HepG2 (cell line): ENCODE measurements around the gene REPIN1. TPM values are rescaled to one million over a fixed set of nuclear protein-coding genes. Genes with fewer than 3 reads are reported as not detected.

Source experiments
- ATAC-seq: fragments of 200-7000 bp; cut with Tn5 transposase; 3 replicates; pipeline ENCODE4 v1.9.1; 2020; ENCODE audit warnings: mild to moderate bottlenecking, moderate library complexity
- BruUV-seq: library from RNA; stranded (reverse); fragments of 400-500 nt; replicated peaks from 2 replicates; lab custom pipeline; 2021; lab: Mats Ljungman, UMichigan
- CTCF ChIA-PET: fragments of 300-600 bp; formaldehyde crosslinking; extraction: SDS; loops from one replicate; lab custom pipeline; 2021; ENCODE audit warnings: low total read pairs, inconsistent platforms, low intra/inter-chr PET ratio; lab: Yijun Ruan, JAX
- POLR2A ChIA-PET: fragments of 350-600 bp; sonication (Branson Sonifier 250); formaldehyde crosslinking; loops from one replicate; lab custom pipeline; 2020; ENCODE audit warnings: antibody characterized with exemption, inconsistent platforms; lab: Yijun Ruan, JAX
- DNase-seq: peaks from one replicate; pipeline ENCODE4 v3.0.0-alpha.2; 2015; ENCODE audit warnings: low spot score
- FAIRE-seq: peaks from 3 replicates; lab custom pipeline; 2011; peaks lifted over from hg19 to GRCh38; lab: Jason Lieb, UNC
- H2AFZ ChIP-seq: one replicate; pipeline ENCODE4 v1.6.1; 2011; ENCODE audit warnings: low read length, inconsistent platforms
- H3K27ac ChIP-seq: fragments of 300-600 bp; 3 replicates; pipeline ENCODE4 v1.8.0; 2011; ENCODE audit warnings: mixed run types, mild to moderate bottlenecking, mixed read lengths, low read length, inconsistent platforms; ENCODE audit not compliant: insufficient read depth; ENCODE audit errors: extremely low read length
- H3K27me3 ChIP-seq, 2 experiments: fragments of 200-600 bp in 1 of 2; 2 replicates in 1 of 2; 3 replicates in 1 of 2; pipeline versions ENCODE4 v1.6.0 to v1.8.0; 2011; ENCODE audit warnings: low read length in 2 of 2, mild to moderate bottlenecking in 2 of 2, moderate library complexity in 2 of 2, inconsistent platforms in 1 of 2; ENCODE audit not compliant: insufficient read depth in 2 of 2, control insufficient read depth in 1 of 2
- H3K36me3 ChIP-seq, 2 experiments: fragments of 200-600 bp in 1 of 2; replicated peaks in 1 of 2; 2 replicates in 1 of 2; 3 replicates in 1 of 2; pipeline versions ENCODE4 v1.5.1 to v1.8.0; 2011; ENCODE audit warnings: low read length in 2 of 2, inconsistent platforms in 1 of 2; ENCODE audit not compliant: insufficient read depth in 2 of 2, control insufficient read depth in 1 of 2
- H3K4me1 ChIP-seq: 2 replicates; pipeline ENCODE4 v1.5.1; 2012; ENCODE audit warnings: low read length, inconsistent platforms; ENCODE audit not compliant: insufficient read depth
- H3K4me2 ChIP-seq: 2 replicates; pipeline ENCODE4 v1.6.0; 2011; ENCODE audit warnings: low read depth, low read length, inconsistent platforms
- H3K4me3 ChIP-seq, 3 experiments: fragments of 200-600 bp in 1 of 3; sonication (generic), shearing (Covaris generic) in 1 of 3; replicated peaks in 1 of 3; 2 replicates each; pipeline ENCODE4 v1.5.1; 2011 to 2016; ENCODE audit warnings: low read length in 3 of 3, inconsistent platforms in 2 of 3, low read depth in 2 of 3, mild to moderate bottlenecking in 2 of 3, control low read depth in 1 of 3, mixed read lengths in 1 of 3; ENCODE audit not compliant: insufficient read depth in 1 of 3
- H3K79me2 ChIP-seq: one replicate; pipeline ENCODE4 v1.6.1; 2011; ENCODE audit warnings: low read length, inconsistent platforms; ENCODE audit not compliant: insufficient read depth
- H3K9ac ChIP-seq: 2 replicates; pipeline ENCODE4 v1.6.0; 2011; ENCODE audit warnings: mild to moderate bottlenecking, low read depth, low read length, inconsistent platforms; ENCODE audit not compliant: insufficient read depth
- H3K9me3 ChIP-seq: 2 replicates; pipeline ENCODE4 v1.5.1; 2012; ENCODE audit warnings: mild to moderate bottlenecking, low read length
- H4K20me1 ChIP-seq: 2 replicates; pipeline ENCODE4 v1.6.0; 2011; ENCODE audit warnings: inconsistent platforms, mild to moderate bottlenecking, low read length, moderate library complexity; ENCODE audit not compliant: insufficient read depth
- AGO2 ChIP-seq: fragments of 200-400 bp; formaldehyde crosslinking; optimal IDR thresholded peaks from 2 replicates; pipeline ENCODE3; 2017; ENCODE audit warnings: mild to moderate bottlenecking, low read depth, low read length, moderate library complexity
- POLR2A ChIP-seq, 2 experiments: IDR thresholded peaks; 2 replicates each; pipeline ENCODE4 v1.6.1; 2011; ENCODE audit warnings: low read depth in 2 of 2, low read length in 2 of 2, mild to moderate bottlenecking in 1 of 2, moderate library complexity in 1 of 2; ENCODE audit not compliant: insufficient read depth in 1 of 2
- RBM22 ChIP-seq: fragments of 200-400 bp; formaldehyde crosslinking; optimal IDR thresholded peaks from 2 replicates; pipeline ENCODE3; 2017; ENCODE audit warnings: mild to moderate bottlenecking, low read length, moderate library complexity
- WGBS: methylation state at CpG from one replicate; pipeline ENCODE4 v1.1.6; 2017; ENCODE audit warnings: low lambda C conversion rate; 5-methylcytosine and 5-hydroxymethylcytosine counted together
- in situ Hi-C: cut with HindIII; loops from 2 replicates; pipeline ENCODE4 v1.10.0; 2017; ENCODE audit warnings: low pct_unique_long_range_greater_than_20kb; ENCODE audit not compliant: extremely low pct_ligation_motif_present
- intact Hi-C: fragments of 100-400 bp; cut with micrococcal nuclease; formaldehyde crosslinking; loops from one replicate; pipeline ENCODE4 v1.10.0; 2022; ENCODE audit not compliant: unreplicated experiment
- polyA plus RNA-seq, 8 experiments: library from polyadenylated mRNA; depleted of rRNA in 3 of 8; stranded (reverse) in 7 of 8; unstranded in 1 of 8; fragments of >200 nt; fragmentation: Illumina TruSeq in 4 of 8; extraction: Trizol in 4 of 8; gene quantifications; 2 replicates each; pipeline versions ENCODE4 v1.2.1 to v1.2.3, GENCODE V29; 2011 to 2016; ENCODE audit warnings: low read depth in 4 of 8, missing spikeins in 1 of 8, mixed read lengths in 1 of 8; ENCODE audit not compliant: insufficient read depth in 1 of 8
- total RNA-seq, 5 experiments: library from RNA; depleted of rRNA; stranded (reverse); fragments of >200 nt; fragmentation: Illumina TruSeq; extraction: Trizol; gene quantifications; 2 replicates each; pipeline ENCODE4 v1.2.3, GENCODE V29; 2016; ENCODE audit warnings: low read depth in 1 of 5
- TF ChIP-seq, protein P1 (sequence below): sonication (generic); formaldehyde crosslinking; IDR thresholded peaks from 2 replicates; pipeline ENCODE4 v1.8.0; 2022; ENCODE audit warnings: mild to moderate bottlenecking, missing genetic modification reagents, borderline replicate concordance
- TF ChIP-seq, protein P2 (sequence below): sonication (generic); formaldehyde crosslinking; IDR thresholded peaks from 2 replicates; pipeline ENCODE4 v1.9.0; 2021; ENCODE audit warnings: missing genetic modification reagents, mild to moderate bottlenecking, borderline replicate concordance

REPIN1 gene
- total and polyA plus RNA-seq, 2 of the 13 experiments (the other 11 are each of a cell fraction or from before 2014, with no cell fraction given): 69.9 to 108 TPM

DNA sequence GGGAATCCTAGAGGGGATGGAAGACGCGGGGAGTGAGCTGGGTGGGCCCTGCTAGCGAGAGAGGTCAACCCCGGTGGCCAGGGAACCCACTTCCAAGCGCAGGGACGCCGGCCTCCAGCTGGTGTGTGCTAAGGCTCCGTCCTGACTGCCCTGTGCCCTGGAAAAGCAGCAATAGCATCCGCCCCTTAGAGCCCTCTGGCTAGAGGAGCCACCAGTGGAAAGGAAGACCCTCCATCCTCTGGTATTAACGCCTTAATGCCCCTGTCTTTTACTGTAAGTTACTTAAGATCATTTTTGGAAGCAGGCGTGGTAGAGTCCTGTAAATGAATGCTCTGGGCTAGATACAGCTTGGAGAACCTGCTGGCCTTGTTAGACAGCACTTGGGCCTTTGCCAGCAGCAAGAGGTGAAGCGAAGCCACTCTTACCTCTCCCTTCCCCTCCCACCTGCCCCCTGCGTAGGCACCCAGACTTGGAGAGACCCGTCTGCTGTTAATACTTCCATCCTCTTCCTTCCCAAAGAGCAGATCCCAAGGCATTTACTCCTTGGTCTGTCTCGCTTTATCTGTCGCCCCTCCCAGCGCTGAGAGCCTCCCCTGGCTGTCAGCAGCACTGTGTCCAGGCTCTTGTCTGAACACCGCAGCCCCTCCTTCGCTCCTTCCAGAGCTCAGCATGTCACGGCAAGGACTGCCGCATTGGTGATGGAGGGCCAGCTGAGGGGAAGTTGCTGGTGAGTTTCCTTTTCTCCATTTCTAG is 4.6 kb downstream of the REPIN1 start:
- FAIRE-seq: no peak
- 95% methylated on average over 17 of the region's 21 CpGs for WGBS
- 0 out of 4 replicates have a peak, but pooled peaks of 1 of the 2 experiments have one; percentile 18 for TF ChIP-seq POLR2A (IDR thresholded peaks at IDR 0.05; ENCODE audit: insufficient read depth in 1 of 2, low read depth in 2 of 2, low read length in 2 of 2)
- TF ChIP-seq, protein P1, sequence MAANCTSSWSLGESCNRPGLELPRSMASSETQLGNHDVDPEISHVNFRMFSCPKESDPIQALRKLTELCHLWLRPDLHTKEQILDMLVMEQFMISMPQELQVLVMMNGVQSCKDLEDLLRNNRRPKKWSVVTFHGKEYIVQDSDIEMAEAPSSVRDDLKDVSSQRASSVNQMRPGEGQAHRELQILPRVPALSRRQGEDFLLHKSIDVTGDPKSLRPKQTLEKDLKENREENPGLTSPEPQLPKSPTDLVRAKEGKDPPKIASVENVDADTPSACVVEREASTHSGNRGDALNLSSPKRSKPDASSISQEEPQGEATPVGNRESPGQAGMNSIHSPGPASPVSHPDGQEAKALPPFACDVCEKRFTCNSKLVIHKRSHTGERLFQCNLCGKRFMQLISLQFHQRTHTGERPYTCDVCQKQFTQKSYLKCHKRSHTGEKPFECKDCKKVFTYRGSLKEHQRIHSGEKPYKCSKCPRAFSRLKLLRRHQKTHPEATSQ (CRISPR knock-in tag): no peak
- TF ChIP-seq RBM22: peak; percentile 72
- TF ChIP-seq AGO2: peak; percentile 47
- TF ChIP-seq, protein P2, sequence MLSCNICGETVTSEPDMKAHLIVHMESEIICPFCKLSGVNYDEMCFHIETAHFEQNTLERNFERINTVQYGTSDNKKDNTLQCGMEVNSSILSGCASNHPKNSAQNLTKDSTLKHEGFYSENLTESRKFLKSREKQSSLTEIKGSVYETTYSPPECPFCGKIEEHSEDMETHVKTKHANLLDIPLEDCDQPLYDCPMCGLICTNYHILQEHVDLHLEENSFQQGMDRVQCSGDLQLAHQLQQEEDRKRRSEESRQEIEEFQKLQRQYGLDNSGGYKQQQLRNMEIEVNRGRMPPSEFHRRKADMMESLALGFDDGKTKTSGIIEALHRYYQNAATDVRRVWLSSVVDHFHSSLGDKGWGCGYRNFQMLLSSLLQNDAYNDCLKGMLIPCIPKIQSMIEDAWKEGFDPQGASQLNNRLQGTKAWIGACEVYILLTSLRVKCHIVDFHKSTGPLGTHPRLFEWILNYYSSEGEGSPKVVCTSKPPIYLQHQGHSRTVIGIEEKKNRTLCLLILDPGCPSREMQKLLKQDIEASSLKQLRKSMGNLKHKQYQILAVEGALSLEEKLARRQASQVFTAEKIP (CRISPR knock-in tag): no peak
- TF ChIP-seq, all 625 proteins: peak for 3
- Histone ChIP-seq H3K9me3 (no peaks in the 10 kb centered on the region), H3K79me2 (peaks cover 38% of the 10 kb centered on the region), H4K20me1 (peaks cover 8% of the 10 kb centered on the region; the same call in 1 of the 2 replicates), H3K36me3 (peaks cover 5 to 27% of the 10 kb centered on the region in 2 experiments; a peak in 4 of 5 replicates), H3K4me1 (peaks cover 70% of the 10 kb centered on the region), H3K4me2 (no peak overlapping the region), H3K27ac (no peak overlapping the region), H3K9ac (no peak overlapping the region), H3K4me3 (no peak overlapping the region), H2AFZ (no peak overlapping the region), H3K27me3 (no peaks in the 10 kb centered on the region)
- DNase-seq (no peak), ATAC-seq (no peak)
- ChIA-PET POLR2A (interaction anchor here (1.4 to 5.7 kb wide), 5 partner anchors 10 to 34 kb away, joined by 3 to 54 read pairs (median 7); no protein-coding TSS in a partner anchor), CTCF (no interaction called here)
- in situ Hi-C loops (no loop called here), intact Hi-C loops (no loop called here)
- TSS peak; percentile 8 for BruUV-seq
